ENCODE measurements around the gene FRRS1L. TPM values are rescaled to one million over a fixed set of nuclear protein-coding genes. Genes with fewer than 3 reads are reported as not detected.

The FRRS1L gene
- total and polyA plus RNA-seq, 2 donors (not counting 1 experiment from before 2014, with no cell fraction given) = not detected

DNA sequence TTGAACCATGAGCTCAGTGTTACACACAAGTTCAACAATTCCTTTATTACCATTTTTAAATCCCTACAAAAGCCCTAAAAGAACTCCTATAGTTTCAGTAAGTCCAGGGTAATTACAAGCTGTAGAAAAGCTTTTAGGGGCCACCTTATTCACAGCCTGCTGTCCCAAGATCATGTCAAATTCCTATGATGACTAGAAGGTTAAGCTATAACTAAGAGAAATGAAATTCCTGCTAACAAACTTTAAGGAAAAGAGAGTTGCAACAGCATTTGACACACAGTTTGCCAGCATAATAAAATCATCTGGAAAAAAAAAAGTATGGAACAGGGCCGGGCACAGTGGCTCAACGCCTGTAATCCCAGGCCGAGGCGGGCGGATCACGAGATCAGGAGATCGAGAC lies 78.8 kb downstream of the FRRS1L start:
- Mint-ChIP-seq H3K27me3 (no peaks in the 10 kb centered on the region), H3K9me3 (ENCODE audit: insufficient read depth) (no peaks in the 10 kb centered on the region), H3K4me1 (peaks cover 3% of the 10 kb centered on the region), H3K27ac (no peak overlapping the region), H3K4me3 (no peak overlapping the region)
- no peaks in the 10 kb centered on the region for H3K9me3 ChIP-seq (ENCODE audit: control extremely low read depth in 1 of 3, control insufficient read depth in 2 of 3, insufficient read depth in 1 of 3, low read length in 2 of 3)
- no peaks in the 10 kb centered on the region for H4K20me1 ChIP-seq (ENCODE audit: control insufficient read depth, insufficient read depth, low read length, poor library complexity, severe bottlenecking)
- no peak overlapping the region for H3K9ac ChIP-seq (ENCODE audit: low read length)
- DNase-seq (no peak), ATAC-seq (ENCODE audit: low read depth) (no peak)
- H3K4me1 ChIP-seq (ENCODE audit: control insufficient read depth in 2 of 2, insufficient read depth in 2 of 2, low read length in 2 of 2) = no peaks in the 10 kb centered on the region
- no peak overlapping the region for H3K4me3 ChIP-seq (ENCODE audit: control extremely low read depth in 1 of 5, extremely low read depth in 1 of 5, insufficient read depth in 1 of 5, low read depth in 2 of 5, low read length in 4 of 5)
- H2AFZ ChIP-seq (ENCODE audit: insufficient read depth, low read depth, low read length, poor library complexity, severe bottlenecking) = no peak overlapping the region
- H3K27me3 ChIP-seq (replicated peaks in 1 of 4; ENCODE audit: control extremely low read depth in 1 of 4, control insufficient read depth in 3 of 4, insufficient read depth in 4 of 4, low read length in 3 of 4) = no peaks in the 10 kb centered on the region
- whole genome bisulfite sequencing (ENCODE audit: insufficient coverage) = 100% methylated on average over 5 of the region's 7 CpGs
- no peak for TF ChIP-seq EZH2 (IDR thresholded peaks at IDR 0.05; ENCODE audit: borderline replicate concordance, insufficient read depth, low read depth, low read length, poor library complexity, severe bottlenecking)
- TF ChIP-seq, protein P1, sequence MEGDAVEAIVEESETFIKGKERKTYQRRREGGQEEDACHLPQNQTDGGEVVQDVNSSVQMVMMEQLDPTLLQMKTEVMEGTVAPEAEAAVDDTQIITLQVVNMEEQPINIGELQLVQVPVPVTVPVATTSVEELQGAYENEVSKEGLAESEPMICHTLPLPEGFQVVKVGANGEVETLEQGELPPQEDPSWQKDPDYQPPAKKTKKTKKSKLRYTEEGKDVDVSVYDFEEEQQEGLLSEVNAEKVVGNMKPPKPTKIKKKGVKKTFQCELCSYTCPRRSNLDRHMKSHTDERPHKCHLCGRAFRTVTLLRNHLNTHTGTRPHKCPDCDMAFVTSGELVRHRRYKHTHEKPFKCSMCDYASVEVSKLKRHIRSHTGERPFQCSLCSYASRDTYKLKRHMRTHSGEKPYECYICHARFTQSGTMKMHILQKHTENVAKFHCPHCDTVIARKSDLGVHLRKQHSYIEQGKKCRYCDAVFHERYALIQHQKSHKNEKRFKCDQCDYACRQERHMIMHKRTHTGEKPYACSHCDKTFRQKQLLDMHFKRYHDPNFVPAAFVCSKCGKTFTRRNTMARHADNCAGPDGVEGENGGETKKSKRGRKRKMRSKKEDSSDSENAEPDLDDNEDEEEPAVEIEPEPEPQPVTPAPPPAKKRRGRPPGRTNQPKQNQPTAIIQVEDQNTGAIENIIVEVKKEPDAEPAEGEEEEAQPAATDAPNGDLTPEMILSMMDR (IDR thresholded peaks at IDR 0.05) = no peak
- H3K79me2 ChIP-seq (ENCODE audit: control insufficient read depth, insufficient read depth, low read length) = no peaks in the 10 kb centered on the region
- intact Hi-C loops (cut with micrococcal nuclease) = no loop called here
- ChIA-PET POLR2A (no interaction called here), CTCF (interaction anchor here (0.9 kb wide), 1 partner anchor 9 kb away, joined by 3 read pairs; no protein-coding TSS in a partner anchor)
- H3K36me3 ChIP-seq (replicated peaks in 1 of 2; ENCODE audit: control extremely low read depth in 1 of 2, control insufficient read depth in 1 of 2, extremely low read depth in 1 of 2, insufficient read depth in 2 of 2, low read length in 1 of 2) = peaks cover 0 to 65% of the 10 kb centered on the region in 2 experiments
- H3K4me2 ChIP-seq (replicated peaks; ENCODE audit: low read depth, low read length, poor library complexity, severe bottlenecking) = no peak overlapping the region
- H3K27ac ChIP-seq (ENCODE audit: low read length in 2 of 2) = no peak overlapping the region

DNA sequence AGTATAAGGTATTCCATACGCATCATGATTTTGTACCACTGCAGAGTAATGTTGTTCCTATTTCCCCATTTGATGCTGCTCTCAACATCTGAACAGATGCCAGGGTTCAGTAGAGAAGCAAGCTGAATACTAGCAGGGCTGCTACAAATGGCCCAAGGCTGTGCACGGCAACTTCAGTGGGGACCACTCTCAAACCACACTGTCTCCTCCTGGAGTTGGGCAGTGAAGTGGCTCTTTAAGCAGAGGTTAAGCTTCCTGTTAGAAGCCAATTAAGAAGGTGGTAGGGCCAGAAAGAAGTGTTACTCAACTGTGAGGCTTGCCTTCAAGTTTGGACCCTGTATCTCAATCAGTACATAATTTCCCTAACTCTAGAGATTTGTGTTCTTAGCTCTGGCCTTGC lies 79.3 kb downstream of the FRRS1L start:
- 100% methylated on average over 2 of the region's 2 CpGs for WGBS (ENCODE audit: insufficient coverage)
- no peaks in the 10 kb centered on the region for H3K27me3 ChIP-seq (replicated peaks in 1 of 4; ENCODE audit: control extremely low read depth in 1 of 4, control insufficient read depth in 3 of 4, insufficient read depth in 4 of 4, low read length in 3 of 4)
- H3K4me1 ChIP-seq (ENCODE audit: control insufficient read depth in 2 of 2, insufficient read depth in 2 of 2, low read length in 2 of 2) = no peaks in the 10 kb centered on the region
- no peak for ATAC-seq (ENCODE audit: low read depth)
- peaks cover 3% of the 10 kb centered on the region for H3K4me1 Mint-ChIP-seq
- H3K79me2 ChIP-seq (ENCODE audit: control insufficient read depth, insufficient read depth, low read length) = no peaks in the 10 kb centered on the region
- no peaks in the 10 kb centered on the region for H3K27me3 Mint-ChIP-seq
- CTCF ChIA-PET = interaction anchor here (0.9 kb wide), 1 partner anchor 9 kb away, joined by 3 read pairs; no protein-coding TSS in a partner anchor
- no peak overlapping the region for H3K4me3 ChIP-seq (ENCODE audit: control extremely low read depth in 1 of 5, extremely low read depth in 1 of 5, insufficient read depth in 1 of 5, low read depth in 2 of 5, low read length in 4 of 5)
- POLR2A ChIA-PET = no interaction called here
- H3K9me3 Mint-ChIP-seq (ENCODE audit: insufficient read depth) = no peaks in the 10 kb centered on the region
- H2AFZ ChIP-seq (ENCODE audit: insufficient read depth, low read depth, low read length, poor library complexity, severe bottlenecking) = no peak overlapping the region
- intact Hi-C loops (cut with micrococcal nuclease) = no loop called here
- H3K27ac Mint-ChIP-seq = no peak overlapping the region
- H3K4me2 ChIP-seq (replicated peaks; ENCODE audit: low read depth, low read length, poor library complexity, severe bottlenecking) = no peak overlapping the region
- H3K36me3 ChIP-seq (replicated peaks in 1 of 2; ENCODE audit: control extremely low read depth in 1 of 2, control insufficient read depth in 1 of 2, extremely low read depth in 1 of 2, insufficient read depth in 2 of 2, low read length in 1 of 2) = peaks cover 0 to 65% of the 10 kb centered on the region in 2 experiments
- no peak overlapping the region for H3K27ac ChIP-seq (ENCODE audit: low read length in 2 of 2)
- H3K9ac ChIP-seq (ENCODE audit: low read length) = no peak overlapping the region
- no peak overlapping the region for H3K4me3 Mint-ChIP-seq
- no peak for DNase-seq
- no peaks in the 10 kb centered on the region for H3K9me3 ChIP-seq (ENCODE audit: control extremely low read depth in 1 of 3, control insufficient read depth in 2 of 3, insufficient read depth in 1 of 3, low read length in 2 of 3)
- TF ChIP-seq, protein P1 (IDR thresholded peaks at IDR 0.05) = no peak
- no peak for TF ChIP-seq EZH2 (IDR thresholded peaks at IDR 0.05; ENCODE audit: borderline replicate concordance, insufficient read depth, low read depth, low read length, poor library complexity, severe bottlenecking)
- H4K20me1 ChIP-seq (ENCODE audit: control insufficient read depth, insufficient read depth, low read length, poor library complexity, severe bottlenecking) = no peaks in the 10 kb centered on the region

All from B cell (primary cell).